ENCODE results near the gene RETN. TPM values are rescaled to one million over a fixed set of nuclear protein-coding genes. Genes with fewer than 3 reads are reported as not detected.
"Not testable (repeated sequence)": the region's sequence is repeated elsewhere in the genome, so short reads cannot be mapped to it uniquely, and the experiment has no call there.

RETN gene
- total RNA-seq, 1 donor from 2014 or later = not detected

GRCh38 chr19:7641290-7642276 lies 27.3 kb upstream of the RETN start:
- Mint-ChIP-seq H3K4me1 (ENCODE audit: low read depth, unreplicated experiment) (peaks cover 14% of the 10 kb centered on the region), H3K9me3 (ENCODE audit: unreplicated experiment) (peaks cover 12% of the 10 kb centered on the region), H3K27me3 (ENCODE audit: unreplicated experiment) (peaks cover 16% of the 10 kb centered on the region), H3K36me3 (ENCODE audit: unreplicated experiment) (no peaks in the 10 kb centered on the region), H3K4me3 (ENCODE audit: unreplicated experiment) (no peak overlapping the region), H3K27ac (ENCODE audit: unreplicated experiment) (no peak overlapping the region)
- TF ChIP-seq CTCF (IDR thresholded peaks at IDR 0.05; ENCODE audit: partially characterized antibody, unreplicated experiment) = peak; percentile 15
- no peak for DNase-seq

GRCh38 chr19:7642295-7643030 lies 26.4 kb upstream of the RETN start:
- no peak for TF ChIP-seq CTCF (IDR thresholded peaks at IDR 0.05; ENCODE audit: partially characterized antibody, unreplicated experiment)
- H3K4me3 Mint-ChIP-seq (ENCODE audit: unreplicated experiment) = no peak overlapping the region
- no peak for DNase-seq
- no peaks in the 10 kb centered on the region for H3K36me3 Mint-ChIP-seq (ENCODE audit: unreplicated experiment)
- no peak overlapping the region for H3K27ac Mint-ChIP-seq (ENCODE audit: unreplicated experiment)
- peaks cover 14% of the 10 kb centered on the region for H3K4me1 Mint-ChIP-seq (ENCODE audit: low read depth, unreplicated experiment)
- peaks cover 12% of the 10 kb centered on the region for H3K9me3 Mint-ChIP-seq (ENCODE audit: unreplicated experiment)
- H3K27me3 Mint-ChIP-seq (ENCODE audit: unreplicated experiment) = peaks cover 13% of the 10 kb centered on the region

- Mint-ChIP-seq H3K4me3 (ENCODE audit: unreplicated experiment) (no peak overlapping the region), H3K36me3 (ENCODE audit: unreplicated experiment) (no peaks in the 10 kb centered on the region), H3K9me3 (ENCODE audit: unreplicated experiment) (peaks cover 11% of the 10 kb centered on the region), H3K4me1 (ENCODE audit: low read depth, unreplicated experiment) (peaks cover 14% of the 10 kb centered on the region), H3K27me3 (ENCODE audit: unreplicated experiment) (peaks cover 13% of the 10 kb centered on the region), H3K27ac (ENCODE audit: unreplicated experiment) (no peak overlapping the region)
- TF ChIP-seq CTCF (IDR thresholded peaks at IDR 0.05; ENCODE audit: partially characterized antibody, unreplicated experiment) = no peak
- DNase-seq = no peak
Measured at GRCh38 chr19:7643031-7643415, 25.8 kb upstream of the RETN start.

- Mint-ChIP-seq H3K4me1 (ENCODE audit: low read depth, unreplicated experiment) (peaks cover 13% of the 10 kb centered on the region), H3K27me3 (ENCODE audit: unreplicated experiment) (peaks cover 10% of the 10 kb centered on the region)
- not testable (repeated sequence) for DNase-seq; H3K27ac Mint-ChIP-seq (ENCODE audit: unreplicated experiment); H3K36me3 Mint-ChIP-seq (ENCODE audit: unreplicated experiment); H3K9me3 Mint-ChIP-seq (ENCODE audit: unreplicated experiment); H3K4me3 Mint-ChIP-seq (ENCODE audit: unreplicated experiment)
Measured at GRCh38 chr19:7643629-7644549, 25.0 kb upstream of the RETN start.

- H3K4me1 Mint-ChIP-seq (ENCODE audit: low read depth, unreplicated experiment) = peaks cover 10% of the 10 kb centered on the region
- H3K36me3 Mint-ChIP-seq (ENCODE audit: unreplicated experiment) = no peaks in the 10 kb centered on the region
- no peak for DNase-seq
- no peak overlapping the region for H3K4me3 Mint-ChIP-seq (ENCODE audit: unreplicated experiment)
- H3K27me3 Mint-ChIP-seq (ENCODE audit: unreplicated experiment) = peaks cover 8% of the 10 kb centered on the region
- no peak overlapping the region for H3K27ac Mint-ChIP-seq (ENCODE audit: unreplicated experiment)
- no peak for TF ChIP-seq CTCF (IDR thresholded peaks at IDR 0.05; ENCODE audit: partially characterized antibody, unreplicated experiment)
- peaks cover 5% of the 10 kb centered on the region for H3K9me3 Mint-ChIP-seq (ENCODE audit: unreplicated experiment)
Measured at GRCh38 chr19:7644550-7644877, 24.3 kb upstream of the RETN start.

All from glutamatergic neuron (in vitro differentiated cells).